ENCODE data around the gene GTF2A1. TPM values are rescaled to one million over a fixed set of nuclear protein-coding genes. Genes with fewer than 3 reads are reported as not detected.

Gene GTF2A1
- total RNA-seq, 4 donors from 2014 or later: 27.7 to 50.0 (median 35.6) TPM

DNA sequence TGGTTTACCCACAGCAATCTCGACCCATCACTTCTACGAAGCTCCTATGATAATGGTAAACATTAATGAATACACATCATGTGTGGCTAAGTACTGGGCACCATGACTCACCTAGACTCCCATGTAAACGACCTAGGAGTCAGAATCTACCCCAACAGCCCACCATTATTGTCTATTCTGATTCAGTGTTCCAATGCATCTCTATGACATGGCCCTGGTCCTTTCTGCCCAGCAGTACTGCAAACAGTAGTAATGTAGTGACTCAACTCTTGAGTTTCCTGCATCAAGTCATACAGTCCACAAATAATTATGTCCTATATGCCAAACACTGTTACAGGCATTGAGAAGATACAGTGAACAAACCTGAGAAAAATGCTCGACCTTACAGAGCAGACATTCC is 14.6 kb downstream of the GTF2A1 start:
- TF ChIP-seq, protein P1, sequence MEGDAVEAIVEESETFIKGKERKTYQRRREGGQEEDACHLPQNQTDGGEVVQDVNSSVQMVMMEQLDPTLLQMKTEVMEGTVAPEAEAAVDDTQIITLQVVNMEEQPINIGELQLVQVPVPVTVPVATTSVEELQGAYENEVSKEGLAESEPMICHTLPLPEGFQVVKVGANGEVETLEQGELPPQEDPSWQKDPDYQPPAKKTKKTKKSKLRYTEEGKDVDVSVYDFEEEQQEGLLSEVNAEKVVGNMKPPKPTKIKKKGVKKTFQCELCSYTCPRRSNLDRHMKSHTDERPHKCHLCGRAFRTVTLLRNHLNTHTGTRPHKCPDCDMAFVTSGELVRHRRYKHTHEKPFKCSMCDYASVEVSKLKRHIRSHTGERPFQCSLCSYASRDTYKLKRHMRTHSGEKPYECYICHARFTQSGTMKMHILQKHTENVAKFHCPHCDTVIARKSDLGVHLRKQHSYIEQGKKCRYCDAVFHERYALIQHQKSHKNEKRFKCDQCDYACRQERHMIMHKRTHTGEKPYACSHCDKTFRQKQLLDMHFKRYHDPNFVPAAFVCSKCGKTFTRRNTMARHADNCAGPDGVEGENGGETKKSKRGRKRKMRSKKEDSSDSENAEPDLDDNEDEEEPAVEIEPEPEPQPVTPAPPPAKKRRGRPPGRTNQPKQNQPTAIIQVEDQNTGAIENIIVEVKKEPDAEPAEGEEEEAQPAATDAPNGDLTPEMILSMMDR (IDR thresholded peaks at IDR 0.05): no peak
- TF ChIP-seq EP300 (IDR thresholded peaks at IDR 0.05) (no peak), POLR2A (IDR thresholded peaks at IDR 0.05) (no peak), POLR2AphosphoS5 (IDR thresholded peaks at IDR 0.05) (no peak)
- Histone ChIP-seq H3K4me1 (no peaks in the 10 kb centered on the region), H3K9me3 (no peaks in the 10 kb centered on the region), H3K27ac (no peak overlapping the region), H3K36me3 (peaks cover 68% of the 10 kb centered on the region), H3K27me3 (no peaks in the 10 kb centered on the region), H3K4me3 (no peak overlapping the region)
- 90% methylated on average over 4 of the region's 4 CpGs for WGBS
- no peak for DNase-seq (ENCODE audit: low spot score in 2 of 2)

DNA sequence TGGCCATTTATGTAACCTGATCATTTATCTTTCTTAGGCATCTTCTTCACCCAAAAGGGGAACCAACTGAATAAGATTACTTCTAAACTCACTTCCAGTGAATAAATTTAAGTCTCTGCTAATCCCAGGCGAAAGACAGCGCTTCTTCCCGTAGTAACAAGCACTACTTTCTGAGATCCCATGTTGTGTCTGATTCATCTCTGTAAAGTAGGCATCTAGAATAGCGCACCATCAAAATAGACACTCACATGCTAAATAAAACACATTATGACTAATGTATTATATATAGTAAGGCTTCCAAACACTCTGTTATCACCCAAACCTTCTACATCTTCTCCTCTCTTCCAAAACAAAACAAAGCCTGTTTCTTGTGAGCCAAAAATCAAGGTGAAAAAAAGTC is 15.1 kb downstream of the GTF2A1 start:
- whole genome bisulfite sequencing: 90% methylated on average over 4 of the region's 4 CpGs
- Histone ChIP-seq H3K4me1 (no peaks in the 10 kb centered on the region), H3K36me3 (peaks cover 70% of the 10 kb centered on the region)

DNA sequence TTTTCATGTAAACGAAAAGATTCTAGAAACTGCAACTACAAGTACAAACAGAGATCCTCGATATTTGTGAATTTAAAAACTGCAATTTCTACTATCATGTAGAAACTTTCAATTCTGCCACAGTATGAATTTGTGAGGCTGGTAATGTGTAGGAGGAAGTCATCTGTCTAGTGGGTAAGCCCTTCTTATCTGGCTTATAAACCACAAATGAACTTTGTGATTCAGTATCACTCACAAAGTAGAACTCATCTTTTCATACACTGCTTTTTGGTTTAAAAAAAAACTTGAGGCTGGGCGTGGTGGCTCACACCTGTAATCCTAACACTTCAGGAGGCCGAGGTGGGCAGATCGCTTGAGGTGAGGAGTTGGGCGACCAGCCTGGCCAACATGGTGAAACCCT is 20.7 kb downstream of the GTF2A1 start:
- no peak for TF ChIP-seq POLR2A (IDR thresholded peaks at IDR 0.05)
- TF ChIP-seq EP300 (IDR thresholded peaks at IDR 0.05): no peak
- TF ChIP-seq, protein P1 (IDR thresholded peaks at IDR 0.05): no peak
- TF ChIP-seq POLR2AphosphoS5 (IDR thresholded peaks at IDR 0.05): no peak
- DNase-seq (ENCODE audit: low spot score in 2 of 2): no peak
- peaks cover 70% of the 10 kb centered on the region for H3K36me3 ChIP-seq

More for the DNA sequence above, 15.1 kb downstream of the GTF2A1 start:
- Histone ChIP-seq H3K4me3 (no peak overlapping the region), H3K27me3 (no peaks in the 10 kb centered on the region), H3K27ac (no peak overlapping the region), H3K9me3 (no peaks in the 10 kb centered on the region)
- TF ChIP-seq POLR2A (IDR thresholded peaks at IDR 0.05) (no peak), EP300 (IDR thresholded peaks at IDR 0.05) (no peak), POLR2AphosphoS5 (IDR thresholded peaks at IDR 0.05) (no peak)
- TF ChIP-seq, protein P1 (IDR thresholded peaks at IDR 0.05): no peak
- DNase-seq (ENCODE audit: low spot score in 2 of 2): no peak

DNA sequence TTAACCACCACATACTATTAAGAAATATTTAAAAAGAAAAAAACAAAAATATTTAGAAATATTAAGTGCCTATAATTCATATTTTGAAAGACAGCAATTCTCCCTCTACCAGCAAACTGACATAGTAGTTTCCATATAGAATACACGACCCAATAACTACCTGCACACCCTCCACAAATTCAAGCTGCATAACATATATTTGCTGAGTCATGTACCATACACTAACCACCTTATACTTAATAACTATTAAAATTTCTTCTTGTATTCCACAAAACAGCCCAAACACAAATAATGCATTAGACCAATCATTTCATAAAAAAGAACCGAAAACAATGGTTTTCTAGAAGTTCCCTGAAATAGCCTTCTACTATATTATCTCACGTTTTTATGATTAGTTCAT is 21.7 kb downstream of the GTF2A1 start:
- H3K27me3 ChIP-seq: no peaks in the 10 kb centered on the region
- 91% methylated on average over 3 of the region's 3 CpGs for WGBS
- no peak overlapping the region for H3K4me3 ChIP-seq
- DNase-seq (ENCODE audit: low spot score in 2 of 2): no peak
- H3K4me1 ChIP-seq: no peaks in the 10 kb centered on the region
- TF ChIP-seq POLR2AphosphoS5 (IDR thresholded peaks at IDR 0.05): no peak
- no peak for TF ChIP-seq EP300 (IDR thresholded peaks at IDR 0.05)
- no peak for TF ChIP-seq POLR2A (IDR thresholded peaks at IDR 0.05)
- TF ChIP-seq, protein P1 (IDR thresholded peaks at IDR 0.05): no peak
- no peaks in the 10 kb centered on the region for H3K9me3 ChIP-seq
- H3K36me3 ChIP-seq: peaks cover 73% of the 10 kb centered on the region
- no peak overlapping the region for H3K27ac ChIP-seq

More for the DNA sequence above, 20.7 kb downstream of the GTF2A1 start:
- 89% methylated on average over 6 of the region's 6 CpGs for WGBS
- Histone ChIP-seq H3K27ac (no peak overlapping the region), H3K4me1 (no peaks in the 10 kb centered on the region), H3K9me3 (no peaks in the 10 kb centered on the region), H3K4me3 (no peak overlapping the region), H3K27me3 (no peaks in the 10 kb centered on the region)

DNA sequence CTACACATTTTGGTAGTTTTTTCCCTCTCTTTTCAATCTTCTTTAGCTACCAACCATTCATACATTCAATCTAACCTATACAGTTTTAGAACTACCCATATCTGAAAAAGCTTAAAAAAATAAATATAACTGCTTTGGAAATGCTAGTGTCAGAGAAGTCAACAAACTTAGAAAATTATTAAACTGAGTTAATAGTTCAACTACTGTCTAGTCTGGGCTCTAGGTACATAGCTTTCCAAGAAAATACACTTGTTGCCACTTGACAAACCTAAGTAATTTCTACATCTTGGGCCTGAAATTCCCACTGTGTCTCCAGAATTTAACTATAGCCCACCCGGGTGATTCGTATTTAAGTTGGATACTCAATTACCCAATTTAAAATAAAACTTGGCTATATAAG is 22.1 kb downstream of the GTF2A1 start:
- Histone ChIP-seq H3K4me1 (no peaks in the 10 kb centered on the region), H3K4me3 (no peak overlapping the region), H3K9me3 (no peaks in the 10 kb centered on the region), H3K27me3 (no peaks in the 10 kb centered on the region), H3K36me3 (peaks cover 73% of the 10 kb centered on the region), H3K27ac (no peak overlapping the region)
- no peak for DNase-seq (ENCODE audit: low spot score in 2 of 2)
- 94% methylated on average over 2 of the region's 2 CpGs for WGBS
- no peak for TF ChIP-seq EP300 (IDR thresholded peaks at IDR 0.05)
- TF ChIP-seq POLR2AphosphoS5 (IDR thresholded peaks at IDR 0.05): no peak
- TF ChIP-seq POLR2A (IDR thresholded peaks at IDR 0.05): no peak
- TF ChIP-seq, protein P1 (IDR thresholded peaks at IDR 0.05): no peak
